ENCODE data around the gene TUBA1C. TPM values are rescaled to one million over a fixed set of nuclear protein-coding genes. Genes with fewer than 3 reads are reported as not detected.
"Not testable (repeated sequence)": the region's sequence is repeated elsewhere in the genome, so short reads cannot be mapped to it uniquely, and the experiment has no call there.

Gene TUBA1C
- total RNA-seq, 1 donor from 2014 or later: 50.9 TPM

- DNase-seq (no peak), ATAC-seq (ENCODE audit: poor library complexity) (no peak)
- intact Hi-C loops (cut with DNase I): no loop called here
Observed at GRCh38 chr12:49276304-49277290, 11.7 kb downstream of the TUBA1C start.

- intact Hi-C loops (cut with DNase I): no loop called here
- DNase-seq: no peak
- no peak for ATAC-seq (ENCODE audit: poor library complexity)
Observed at GRCh38 chr12:49277466-49277865, 12.6 kb downstream of the TUBA1C start.

GRCh38 chr12:49279706-49280159 is 14.9 kb downstream of the TUBA1C start:
- no peak for DNase-seq
- ATAC-seq (ENCODE audit: poor library complexity): no peak
- intact Hi-C loops (cut with DNase I): no loop called here

- DNase-seq; intact Hi-C loops (cut with DNase I); ATAC-seq (ENCODE audit: poor library complexity): not testable (repeated sequence)
Observed at GRCh38 chr12:49280545-49280944, 15.7 kb downstream of the TUBA1C start.

- ATAC-seq (ENCODE audit: poor library complexity): no peak
- intact Hi-C loops (cut with DNase I): no loop called here
Observed at GRCh38 chr12:49282302-49282701, 17.4 kb downstream of the TUBA1C start.

GRCh38 chr12:49282740-49283375 is 18.0 kb downstream of the TUBA1C start:
- ATAC-seq (ENCODE audit: poor library complexity); intact Hi-C loops (cut with DNase I); DNase-seq: not testable (repeated sequence)

More at GRCh38 chr12:49282302-49282701, 17.4 kb downstream of the TUBA1C start:
- DNase-seq: no peak

- no peak for DNase-seq
- no peak for ATAC-seq (ENCODE audit: poor library complexity)
- intact Hi-C loops (cut with DNase I): no loop called here
Observed at GRCh38 chr12:49283541-49284429, 18.9 kb downstream of the TUBA1C start.

- intact Hi-C loops (cut with DNase I): loop anchor here (5.0 kb wide), 1 partner anchor 58 kb away; no protein-coding TSS in a partner anchor
- no peak for ATAC-seq (ENCODE audit: poor library complexity)
- DNase-seq: no peak
Observed at GRCh38 chr12:49284672-49285071, 19.8 kb downstream of the TUBA1C start.

GRCh38 chr12:49287876-49288275 is 23.0 kb downstream of the TUBA1C start:
- DNase-seq: no peak
- intact Hi-C loops (cut with DNase I): loop anchor here (5.0 kb wide), 1 partner anchor 54 kb away; no protein-coding TSS in a partner anchor
- peak; percentile 12 for ATAC-seq (ENCODE audit: poor library complexity)

- intact Hi-C loops (cut with DNase I): loop anchor here (5.0 kb wide), 1 partner anchor 54 kb away; no protein-coding TSS in a partner anchor
- ATAC-seq (ENCODE audit: poor library complexity): peak; percentile 62
- no peak for DNase-seq
Observed at GRCh38 chr12:49288412-49288853, 23.6 kb downstream of the TUBA1C start.

GRCh38 chr12:49288922-49289555 is 24.2 kb downstream of the TUBA1C start:
- ATAC-seq (ENCODE audit: poor library complexity): no peak
- intact Hi-C loops (cut with DNase I): loop anchor here (5.0 kb wide), 1 partner anchor 53 kb away; no protein-coding TSS in a partner anchor
- DNase-seq: no peak

GRCh38 chr12:49292729-49293055 is 27.8 kb downstream of the TUBA1C start:
- ATAC-seq (ENCODE audit: poor library complexity) (no peak), DNase-seq (no peak)
- intact Hi-C loops (cut with DNase I): no loop called here

GRCh38 chr12:49293056-49293956 is 28.4 kb downstream of the TUBA1C start:
- intact Hi-C loops (cut with DNase I): no loop called here
- ATAC-seq (ENCODE audit: poor library complexity) (peak; percentile 48), DNase-seq (peak; percentile 71)

- no peak for DNase-seq
- intact Hi-C loops (cut with DNase I): no loop called here
- no peak for ATAC-seq (ENCODE audit: poor library complexity)
Observed at GRCh38 chr12:49294086-49294803, 29.4 kb downstream of the TUBA1C start.

- intact Hi-C loops (cut with DNase I): no loop called here
- no peak for DNase-seq
Observed at GRCh38 chr12:49294804-49295081, 29.9 kb downstream of the TUBA1C start.

GRCh38 chr12:49295082-49295936 is 30.4 kb downstream of the TUBA1C start, which contains the start of gene PRPH:
TSS of gene PRPH (plus strand) at chr12:49295147. CDS start at chr12:49295201, 54 bp downstream.
- no peak for DNase-seq
- intact Hi-C loops (cut with DNase I): no loop called here
- ATAC-seq (ENCODE audit: poor library complexity): peak; percentile 38

More at GRCh38 chr12:49294804-49295081, 29.9 kb downstream of the TUBA1C start:
- no peak for ATAC-seq (ENCODE audit: poor library complexity)
